OCI-LY7 (cell line): Measurements from ENCODE around the gene SLC2A4RG. TPM values are rescaled to one million over a fixed set of nuclear protein-coding genes. Genes with fewer than 3 reads are reported as not detected.

Experiments used
- BruUV-seq: library from RNA; stranded (reverse); fragments of 400-500 nt; replicated peaks from 2 replicates; lab custom pipeline; 2021; lab: Mats Ljungman, UMichigan
- CTCF ChIA-PET: fragments of 300-600 bp; sonication (Branson Sonifier 250); formaldehyde crosslinking; loops from one replicate; lab custom pipeline; 2022; ENCODE audit warnings: antibody characterized with exemption; ENCODE audit not compliant: unreplicated experiment; lab: Charles Lee
- POLR2A ChIA-PET: fragments of 300-600 bp; sonication (Branson Sonifier 250); formaldehyde crosslinking; loops from one replicate; lab custom pipeline; 2022; ENCODE audit warnings: antibody characterized with exemption; lab: Charles Lee
- DNase-seq: peaks from one replicate; pipeline ENCODE4 v3.0.0-alpha.2; 2015; ENCODE audit warnings: low spot score
- H2AFZ ChIP-seq: fragments of 200-600 bp; sonication (generic), shearing (Covaris generic); 2 replicates; pipeline ENCODE4 v1.6.1; 2014; ENCODE audit warnings: mild to moderate bottlenecking, antibody characterized with exemption, low read length, moderate library complexity
- H3K27ac ChIP-seq: fragments of 200-600 bp; sonication (generic); 2 replicates; pipeline ENCODE4 v1.5.1; 2014; ENCODE audit warnings: mixed run types, low read depth, mild to moderate bottlenecking, moderate library complexity, low read length, inconsistent platforms; ENCODE audit not compliant: poor library complexity, severe bottlenecking
- H3K36me3 ChIP-seq: fragments of 200-600 bp; sonication (generic); 2 replicates; pipeline ENCODE4 v1.6.1; 2014; ENCODE audit warnings: mild to moderate bottlenecking, antibody characterized with exemption, low read length, moderate library complexity, mixed read lengths; ENCODE audit not compliant: insufficient read depth
- H3K4me1 ChIP-seq: fragments of 200-600 bp; sonication (generic); 2 replicates; pipeline ENCODE4 v1.5.1; 2014; ENCODE audit warnings: mild to moderate bottlenecking, low read length; ENCODE audit not compliant: insufficient read depth, poor library complexity, severe bottlenecking
- H3K4me2 ChIP-seq: fragments of 200-600 bp; sonication (generic); 2 replicates; pipeline ENCODE4 v1.6.1; 2014; ENCODE audit warnings: mild to moderate bottlenecking, low read length
- H3K4me3 ChIP-seq: fragments of 200-600 bp; sonication (generic); 2 replicates; pipeline ENCODE4 v1.5.1; 2014; ENCODE audit warnings: mild to moderate bottlenecking, low read depth, low read length; ENCODE audit not compliant: poor library complexity, severe bottlenecking
- H3K79me2 ChIP-seq: fragments of 200-600 bp; sonication (generic); 2 replicates; pipeline ENCODE4 v1.6.1; 2016; ENCODE audit warnings: low read depth, mild to moderate bottlenecking, low read length, moderate library complexity, mixed read lengths; ENCODE audit not compliant: insufficient read depth
- H3K9me2 ChIP-seq: fragments of 200-600 bp; sonication (generic); 2 replicates; pipeline ENCODE4 v1.6.1; 2016; ENCODE audit warnings: mild to moderate bottlenecking, low read length, mixed read lengths; ENCODE audit not compliant: insufficient read depth
- H3K9me3 ChIP-seq: fragments of 200-600 bp; sonication (generic); 2 replicates; pipeline ENCODE4 v1.6.1; 2014; ENCODE audit warnings: mild to moderate bottlenecking, mixed run types, low read length, mixed read lengths
- H4K20me1 ChIP-seq: fragments of 200-600 bp; sonication (generic); 2 replicates; pipeline ENCODE4 v1.6.1; 2014; ENCODE audit warnings: mild to moderate bottlenecking, antibody characterized with exemption, low read length, moderate library complexity, mixed read lengths; ENCODE audit not compliant: insufficient read depth
- CTCF ChIP-seq: fragments of 200-600 bp; sonication (generic); conservative IDR thresholded peaks from 2 replicates; pipeline ENCODE4 v1.5.1; 2014; ENCODE audit warnings: mild to moderate bottlenecking, antibody characterized with exemption, low read length, moderate library complexity, mixed read lengths
- EZH2phosphoT487 ChIP-seq: fragments of 200-600 bp; sonication (generic); IDR thresholded peaks from 2 replicates; pipeline ENCODE4 v1.6.1; 2018; ENCODE audit warnings: low read depth, borderline replicate concordance, mild to moderate bottlenecking, mixed run types, antibody characterized with exemption, low read length, moderate library complexity, mixed read lengths
- intact Hi-C: fragments of 100-400 bp; cut with micrococcal nuclease; formaldehyde crosslinking; loops from one replicate; pipeline ENCODE4 v1.10.0; 2022; ENCODE audit not compliant: unreplicated experiment
- total RNA-seq, 2 experiments: library from RNA; depleted of rRNA in 1 of 2; stranded (reverse); fragments of >200 nt in 1 of 2; shearing (Covaris generic) in 1 of 2; gene quantifications; 2 replicates each; pipeline ENCODE4 v1.2.3, GENCODE V29; 2014 to 2022

The SLC2A4RG gene
- total RNA-seq, 2 experiments from 2014 or later = 77.9 to 113 TPM

- Histone ChIP-seq H3K36me3 (no peaks in the 10 kb centered on the region), H3K9me2 (no peaks in the 10 kb centered on the region), H3K27ac (no peak overlapping the region), H3K4me2 (no peak overlapping the region), H3K4me1 (peaks cover 28% of the 10 kb centered on the region), H3K9me3 (no peaks in the 10 kb centered on the region), H4K20me1 (no peaks in the 10 kb centered on the region), H3K4me3 (no peak overlapping the region), H3K79me2 (no peaks in the 10 kb centered on the region), H2AFZ (no peak overlapping the region)
- no peak for DNase-seq
- intact Hi-C loops = no loop called here
- ChIA-PET POLR2A (interaction anchor here (0.5 kb wide), 1 partner anchor 16 kb away, joined by 3 read pairs; no protein-coding TSS in a partner anchor), CTCF (no interaction called here)
- no TSS peak for BruUV-seq
- TF ChIP-seq EZH2phosphoT487 (no peak), CTCF (no peak)
These were observed 10.3 kb downstream of the SLC2A4RG start for GRCh38 chr20:63749597-63750508.

GRCh38 chr20:63750807-63751470 is 11.4 kb downstream of the SLC2A4RG start:
- Histone ChIP-seq H3K4me2 (no peak overlapping the region), H3K36me3 (no peaks in the 10 kb centered on the region), H3K27ac (no peak overlapping the region), H3K4me3 (no peak overlapping the region), H3K9me3 (no peaks in the 10 kb centered on the region), H3K79me2 (no peaks in the 10 kb centered on the region), H4K20me1 (no peaks in the 10 kb centered on the region), H3K9me2 (no peaks in the 10 kb centered on the region), H2AFZ (no peak overlapping the region), H3K4me1 (peaks cover 28% of the 10 kb centered on the region)
- DNase-seq = no peak
- CTCF ChIA-PET = no interaction called here
- POLR2A ChIA-PET = no interaction called here
- intact Hi-C loops = no loop called here
- TF ChIP-seq CTCF (no peak), EZH2phosphoT487 (no peak)
- BruUV-seq = no TSS peak
